Measurements from ENCODE around the gene ANAPC16.

ANAPC16 gene

DNA sequence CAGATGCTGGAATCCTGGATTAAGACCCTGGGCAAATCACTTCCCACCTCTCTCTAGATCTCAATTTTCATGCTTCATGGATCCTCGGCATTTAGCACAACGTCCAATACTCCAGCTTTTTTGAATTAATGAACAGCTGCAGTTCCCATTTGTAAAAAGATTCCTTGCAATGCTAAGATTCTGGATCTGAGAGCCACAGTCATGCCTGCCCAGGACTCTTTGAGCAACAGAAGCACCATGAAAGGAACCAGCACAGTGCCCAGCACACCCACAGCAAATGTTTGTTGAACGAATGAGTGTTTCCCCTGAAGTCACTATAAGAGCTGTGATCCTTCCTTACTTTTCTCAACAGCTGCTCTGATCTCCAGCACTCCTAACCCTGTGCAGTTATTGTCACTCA is 37.2 kb downstream of the ANAPC16 start:
- H3K27me3 ChIP-seq (ENCODE audit: insufficient read depth, low read length, poor library complexity), result no peaks in the 10 kb centered on the region
- no peak overlapping the region for H3K4me3 ChIP-seq (ENCODE audit: low read depth in 1 of 2, low read length in 2 of 2)
- H3K36me3 ChIP-seq (ENCODE audit: insufficient read depth, low read length), result no peaks in the 10 kb centered on the region
- no peak overlapping the region for H3K4me2 ChIP-seq (ENCODE audit: insufficient read depth, low read length)
- peak overlapping the region; percentile 19; the same call in 1 of the 2 replicates for H3K27ac ChIP-seq (ENCODE audit: low read length)
- DNase-seq (no peak), ATAC-seq (ENCODE audit: insufficient read depth, low read depth) (no peak)
- TF ChIP-seq, protein P1, sequence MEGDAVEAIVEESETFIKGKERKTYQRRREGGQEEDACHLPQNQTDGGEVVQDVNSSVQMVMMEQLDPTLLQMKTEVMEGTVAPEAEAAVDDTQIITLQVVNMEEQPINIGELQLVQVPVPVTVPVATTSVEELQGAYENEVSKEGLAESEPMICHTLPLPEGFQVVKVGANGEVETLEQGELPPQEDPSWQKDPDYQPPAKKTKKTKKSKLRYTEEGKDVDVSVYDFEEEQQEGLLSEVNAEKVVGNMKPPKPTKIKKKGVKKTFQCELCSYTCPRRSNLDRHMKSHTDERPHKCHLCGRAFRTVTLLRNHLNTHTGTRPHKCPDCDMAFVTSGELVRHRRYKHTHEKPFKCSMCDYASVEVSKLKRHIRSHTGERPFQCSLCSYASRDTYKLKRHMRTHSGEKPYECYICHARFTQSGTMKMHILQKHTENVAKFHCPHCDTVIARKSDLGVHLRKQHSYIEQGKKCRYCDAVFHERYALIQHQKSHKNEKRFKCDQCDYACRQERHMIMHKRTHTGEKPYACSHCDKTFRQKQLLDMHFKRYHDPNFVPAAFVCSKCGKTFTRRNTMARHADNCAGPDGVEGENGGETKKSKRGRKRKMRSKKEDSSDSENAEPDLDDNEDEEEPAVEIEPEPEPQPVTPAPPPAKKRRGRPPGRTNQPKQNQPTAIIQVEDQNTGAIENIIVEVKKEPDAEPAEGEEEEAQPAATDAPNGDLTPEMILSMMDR (IDR thresholded peaks at IDR 0.05; ENCODE audit: borderline replicate concordance, extremely low read depth, low read length, poor library complexity, severe bottlenecking), result no peak
- no peak for TF ChIP-seq EZH2 (IDR thresholded peaks at IDR 0.05; ENCODE audit: borderline replicate concordance, low read depth, low read length, severe bottlenecking)
- H4K20me1 ChIP-seq (ENCODE audit: insufficient read depth, low read length), result no peaks in the 10 kb centered on the region
- H3K79me2 ChIP-seq (ENCODE audit: insufficient read depth, low read length), result no peaks in the 10 kb centered on the region
- no peak overlapping the region for H3K9ac ChIP-seq (ENCODE audit: low read depth, low read length)
- no peaks in the 10 kb centered on the region for H3K9me3 ChIP-seq (ENCODE audit: insufficient read depth, low read length, severe bottlenecking)
- H3K4me1 ChIP-seq (ENCODE audit: insufficient read depth, low read length), result peaks cover 32% of the 10 kb centered on the region
- H2AFZ ChIP-seq (ENCODE audit: low read depth, low read length), result no peak overlapping the region

DNA sequence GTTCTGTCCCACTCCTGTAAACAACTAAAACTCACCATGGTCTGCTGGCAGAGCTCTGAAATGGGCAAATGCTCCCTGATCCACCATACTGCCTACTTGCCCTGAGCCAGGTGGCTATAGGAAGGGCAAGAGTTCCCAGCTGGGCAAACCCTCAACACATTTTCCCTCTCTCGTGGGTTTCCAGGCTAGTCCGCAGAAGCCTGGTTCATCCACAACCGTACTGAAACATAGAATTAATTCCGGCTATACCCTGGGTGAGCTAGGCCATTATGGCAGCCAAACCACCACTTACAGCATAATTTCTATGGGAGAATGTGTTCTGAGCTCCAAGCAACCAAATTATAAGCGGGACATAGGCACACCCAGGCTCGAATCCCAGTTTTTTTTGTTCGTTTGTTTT is 37.8 kb downstream of the ANAPC16 start:
- Histone ChIP-seq H3K4me3 (ENCODE audit: low read depth in 1 of 2, low read length in 2 of 2) (no peak overlapping the region), H3K9ac (ENCODE audit: low read depth, low read length) (no peak overlapping the region), H2AFZ (ENCODE audit: low read depth, low read length) (no peak overlapping the region), H4K20me1 (ENCODE audit: insufficient read depth, low read length) (no peaks in the 10 kb centered on the region), H3K27me3 (ENCODE audit: insufficient read depth, low read length, poor library complexity) (no peaks in the 10 kb centered on the region), H3K79me2 (ENCODE audit: insufficient read depth, low read length) (no peaks in the 10 kb centered on the region), H3K36me3 (ENCODE audit: insufficient read depth, low read length) (no peaks in the 10 kb centered on the region), H3K27ac (ENCODE audit: low read length) (no peak overlapping the region; the same call in 1 of the 2 replicates), H3K9me3 (ENCODE audit: insufficient read depth, low read length, severe bottlenecking) (no peaks in the 10 kb centered on the region), H3K4me1 (ENCODE audit: insufficient read depth, low read length) (peaks cover 29% of the 10 kb centered on the region), H3K4me2 (ENCODE audit: insufficient read depth, low read length) (no peak overlapping the region)
- DNase-seq (no peak), ATAC-seq (ENCODE audit: insufficient read depth, low read depth) (no peak)
- TF ChIP-seq, protein P1 (IDR thresholded peaks at IDR 0.05; ENCODE audit: borderline replicate concordance, extremely low read depth, low read length, poor library complexity, severe bottlenecking), result no peak
- no peak for TF ChIP-seq EZH2 (IDR thresholded peaks at IDR 0.05; ENCODE audit: borderline replicate concordance, low read depth, low read length, severe bottlenecking)

DNA sequence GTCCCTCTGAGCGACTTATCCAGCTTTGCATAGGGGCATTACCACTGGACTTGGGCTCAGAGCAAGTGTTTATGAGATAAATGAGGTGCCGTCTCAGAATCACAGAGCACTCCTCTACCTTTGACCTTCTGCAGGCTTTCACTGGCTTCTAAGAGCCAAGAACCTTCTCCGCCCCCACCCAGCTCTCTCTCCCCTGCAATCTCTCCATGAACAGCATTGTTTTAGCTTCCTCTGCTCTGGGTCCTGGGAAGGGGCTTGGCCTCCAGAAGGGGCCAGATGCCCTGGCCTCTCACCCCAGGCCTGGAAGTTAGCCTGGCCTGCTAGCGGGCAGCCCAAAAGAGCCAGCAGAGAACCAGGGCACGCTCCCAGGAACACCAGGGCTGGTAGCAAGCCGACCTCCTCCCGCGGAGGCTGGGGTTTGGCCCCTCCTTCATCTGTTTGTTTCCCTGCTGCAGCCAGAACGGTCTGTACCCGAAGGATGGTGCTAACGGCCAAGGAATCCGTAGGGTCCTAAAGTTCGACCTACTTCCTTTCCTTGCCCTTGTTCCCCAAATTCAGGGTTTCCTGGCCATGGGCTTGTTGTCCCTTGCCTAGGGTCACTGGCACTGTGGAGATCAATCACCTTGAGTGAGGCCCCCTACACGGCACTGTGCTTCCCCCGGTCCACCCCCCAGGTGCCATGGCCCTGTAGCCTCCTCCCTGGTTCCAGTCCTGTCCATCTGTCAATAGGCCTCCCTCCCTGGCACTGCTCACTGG is 39.2 kb downstream of the ANAPC16 start:
- Histone ChIP-seq H3K4me3 (ENCODE audit: low read depth in 1 of 2, low read length in 2 of 2) (no peak overlapping the region), H3K9ac (ENCODE audit: low read depth, low read length) (no peak overlapping the region), H2AFZ (ENCODE audit: low read depth, low read length) (no peak overlapping the region), H3K27ac (ENCODE audit: low read length) (no peak overlapping the region), H3K27me3 (ENCODE audit: insufficient read depth, low read length, poor library complexity) (no peaks in the 10 kb centered on the region), H4K20me1 (ENCODE audit: insufficient read depth, low read length) (no peaks in the 10 kb centered on the region), H3K36me3 (ENCODE audit: insufficient read depth, low read length) (no peaks in the 10 kb centered on the region), H3K4me1 (ENCODE audit: insufficient read depth, low read length) (peaks cover 30% of the 10 kb centered on the region), H3K9me3 (ENCODE audit: insufficient read depth, low read length, severe bottlenecking) (no peaks in the 10 kb centered on the region), H3K4me2 (ENCODE audit: insufficient read depth, low read length) (no peak overlapping the region), H3K79me2 (ENCODE audit: insufficient read depth, low read length) (no peaks in the 10 kb centered on the region)
- DNase-seq (peak; percentile 51), ATAC-seq (ENCODE audit: insufficient read depth, low read depth) (peak; percentile 68)
- TF ChIP-seq, protein P1 (IDR thresholded peaks at IDR 0.05; ENCODE audit: borderline replicate concordance, extremely low read depth, low read length, poor library complexity, severe bottlenecking), result no peak
- TF ChIP-seq EZH2 (IDR thresholded peaks at IDR 0.05; ENCODE audit: borderline replicate concordance, low read depth, low read length, severe bottlenecking), result no peak

All from DND-41 (cell line).